Loucy (cell line): Measurements from ENCODE around the gene KATNAL1.

Experiments
- H2AFZ ChIP-seq: fragments of 200-600 bp; sonication (generic); 2 replicates; pipeline ENCODE4 v1.6.0; 2016; ENCODE audit warnings: antibody characterized with exemption, mild to moderate bottlenecking, low read length, moderate library complexity
- H3F3A ChIP-seq: fragments of 200-600 bp; 2 replicates; pipeline ENCODE4 v1.6.0; 2016; ENCODE audit warnings: antibody characterized with exemption, low read depth, mild to moderate bottlenecking
- H3K27me3 ChIP-seq: fragments of 200-600 bp; sonication (generic); 2 replicates; pipeline ENCODE4 v1.6.1; 2014; ENCODE audit warnings: low read length, mild to moderate bottlenecking; ENCODE audit not compliant: insufficient read depth, poor library complexity, severe bottlenecking
- H3K36me3 ChIP-seq: fragments of 200-600 bp; sonication (generic); 2 replicates; pipeline ENCODE4 v1.6.1; 2016; ENCODE audit warnings: low read length; ENCODE audit not compliant: insufficient read depth
- H3K4me1 ChIP-seq: fragments of 200-600 bp; sonication (generic); 2 replicates; pipeline ENCODE4 v1.5.1; 2014; ENCODE audit warnings: low read length, mild to moderate bottlenecking; ENCODE audit not compliant: insufficient read depth, poor library complexity, severe bottlenecking
- H3K4me2 ChIP-seq: fragments of 200-600 bp; sonication (generic); 2 replicates; pipeline ENCODE4 v1.6.0; 2014; ENCODE audit warnings: antibody characterized with exemption, low read length, low read depth, mild to moderate bottlenecking; ENCODE audit not compliant: poor library complexity, severe bottlenecking
- H3K4me3 ChIP-seq: fragments of 200-600 bp; sonication (generic); 2 replicates; pipeline ENCODE4 v1.5.1; 2014; ENCODE audit warnings: low read length, mild to moderate bottlenecking, mixed read lengths; ENCODE audit not compliant: poor library complexity, severe bottlenecking
- H3K79me2 ChIP-seq: fragments of 200-600 bp; sonication (generic); 2 replicates; pipeline ENCODE4 v1.6.1; 2014; ENCODE audit warnings: low read length; ENCODE audit not compliant: insufficient read depth
- H3K9ac ChIP-seq: fragments of 200-600 bp; sonication (generic); 2 replicates; pipeline ENCODE4 v1.6.0; 2014; ENCODE audit warnings: mild to moderate bottlenecking, low read depth, low read length, moderate library complexity; ENCODE audit not compliant: poor library complexity, severe bottlenecking
- H3K9me2 ChIP-seq: fragments of 200-600 bp; sonication (generic); replicated peaks from 2 replicates; pipeline ENCODE4 v1.6.1; 2016; ENCODE audit warnings: low read depth, low read length, mixed read lengths
- H3K9me3 ChIP-seq: fragments of 200-600 bp; sonication (generic); 2 replicates; pipeline ENCODE4 v1.6.1; 2014; ENCODE audit warnings: mild to moderate bottlenecking, antibody characterized with exemption, low read length, low read depth; ENCODE audit not compliant: insufficient read depth
- H4K20me1 ChIP-seq: fragments of 200-600 bp; sonication (generic); 2 replicates; pipeline ENCODE4 v1.6.0; 2014; ENCODE audit warnings: antibody characterized with exemption, low read length, mild to moderate bottlenecking; ENCODE audit not compliant: insufficient read depth, poor library complexity, severe bottlenecking
- CTCF ChIP-seq: fragments of 200-600 bp; sonication (generic); conservative IDR thresholded peaks from 2 replicates; pipeline ENCODE4 v1.5.1; 2014; ENCODE audit warnings: mild to moderate bottlenecking, antibody characterized with exemption, low read length
- EZH2phosphoT487 ChIP-seq: fragments of 200-600 bp; IDR thresholded peaks from 2 replicates; pipeline ENCODE4 v1.6.1; 2018; ENCODE audit warnings: antibody characterized with exemption, mild to moderate bottlenecking, moderate library complexity, borderline replicate concordance

KATNAL1 gene

GRCh38 chr13:30211745-30212144 is 95.6 kb downstream of the KATNAL1 start:
- H3K79me2 ChIP-seq = peaks cover 8% of the 10 kb centered on the region; the same call in 1 of the 2 replicates
- peaks cover 31% of the 10 kb centered on the region for H3K36me3 ChIP-seq
- H3F3A ChIP-seq = no peaks in the 10 kb centered on the region
- no peak overlapping the region for H2AFZ ChIP-seq
- no peak overlapping the region for H3K4me2 ChIP-seq
- TF ChIP-seq EZH2phosphoT487 (no peak), CTCF (no peak)
- H4K20me1 ChIP-seq = no peaks in the 10 kb centered on the region
- no peak overlapping the region for H3K9ac ChIP-seq
- no peaks in the 10 kb centered on the region for H3K9me3 ChIP-seq
- H3K9me2 ChIP-seq = no peaks in the 10 kb centered on the region
- H3K4me1 ChIP-seq = no peaks in the 10 kb centered on the region
- H3K4me3 ChIP-seq = no peak overlapping the region
- no peaks in the 10 kb centered on the region for H3K27me3 ChIP-seq

DNA sequence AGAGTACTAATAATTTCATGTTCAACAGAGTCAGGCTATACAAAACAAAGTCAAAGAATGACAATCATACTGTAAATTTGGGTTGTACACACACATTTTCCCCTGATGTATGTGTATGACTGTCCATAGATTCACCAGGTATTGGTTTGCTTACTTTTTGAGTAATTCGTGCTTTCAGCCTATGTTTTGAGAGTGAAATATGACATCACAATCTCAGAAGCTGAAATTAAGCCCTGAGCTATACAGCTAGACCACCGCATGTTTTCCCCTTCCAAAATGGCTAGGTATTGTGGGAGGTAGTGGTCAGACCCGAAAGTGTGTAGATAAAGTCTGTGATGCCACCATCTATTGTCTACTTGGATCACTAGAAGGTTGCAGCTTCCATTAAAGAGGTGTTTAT is 102.8 kb downstream of the KATNAL1 start:
- H3K9me2 ChIP-seq = no peaks in the 10 kb centered on the region
- no peaks in the 10 kb centered on the region for H3F3A ChIP-seq
- H3K4me2 ChIP-seq = no peak overlapping the region
- TF ChIP-seq CTCF = no peak
- no peak for TF ChIP-seq EZH2phosphoT487
- no peaks in the 10 kb centered on the region for H4K20me1 ChIP-seq
- H3K36me3 ChIP-seq = peaks cover 34% of the 10 kb centered on the region
- no peaks in the 10 kb centered on the region for H3K27me3 ChIP-seq
- no peak overlapping the region for H3K9ac ChIP-seq
- no peaks in the 10 kb centered on the region for H3K9me3 ChIP-seq
- peaks cover 9% of the 10 kb centered on the region for H3K4me1 ChIP-seq
- H3K79me2 ChIP-seq = no peaks in the 10 kb centered on the region
- H2AFZ ChIP-seq = no peak overlapping the region
- H3K4me3 ChIP-seq = no peak overlapping the region

DNA sequence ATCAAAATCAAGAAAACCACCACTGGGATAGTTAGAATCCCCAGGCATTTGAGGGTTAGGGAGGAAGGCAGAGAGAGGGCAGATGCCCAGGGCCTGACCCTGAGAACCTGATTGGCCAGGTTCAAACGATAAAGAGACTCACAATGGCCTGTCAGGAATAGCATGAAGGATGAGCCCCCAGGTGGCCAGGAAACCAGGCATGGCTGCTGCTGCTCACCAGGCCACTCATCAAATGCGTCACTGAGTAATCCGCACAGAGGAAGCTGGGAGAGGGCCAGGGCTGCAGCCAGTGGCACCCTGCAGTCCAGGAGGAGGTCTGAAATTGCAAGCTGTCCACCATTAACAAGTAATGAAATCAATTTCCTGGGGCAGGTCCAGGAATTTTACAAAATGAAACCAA is 111.3 kb downstream of the KATNAL1 start:
- Histone ChIP-seq H3K9me3 (no peaks in the 10 kb centered on the region), H4K20me1 (no peaks in the 10 kb centered on the region), H3K9me2 (no peaks in the 10 kb centered on the region), H3K4me3 (no peak overlapping the region), H3K27me3 (no peaks in the 10 kb centered on the region), H3K4me1 (peaks cover 8% of the 10 kb centered on the region), H3K4me2 (no peak overlapping the region), H3K36me3 (no peaks in the 10 kb centered on the region), H2AFZ (no peak overlapping the region), H3K9ac (no peak overlapping the region), H3F3A (no peaks in the 10 kb centered on the region), H3K79me2 (no peaks in the 10 kb centered on the region)
- TF ChIP-seq CTCF (no peak), EZH2phosphoT487 (no peak)
